Esophagus muscularis mucosa (tissue), 4 donors: ENCODE results near the gene TUBGCP2. TPM values are rescaled to one million over a fixed set of nuclear protein-coding genes. Genes with fewer than 3 reads are reported as not detected.

Source experiments
- DNase-seq: peaks from one replicate; pipeline ENCODE4 v3.0.0-alpha.2; 2017; ENCODE audit errors: extremely low spot score
- H3K27ac ChIP-seq, 4 donors: fragments of 200-600 bp; sonication (generic); replicated peaks in 1 of 4; 1 replicate in 3 of 4; 2 replicates in 1 of 4; pipeline ENCODE4 v1.5.1; 2016 to 2019; ENCODE audit warnings: mild to moderate bottlenecking in 1 of 4
- H3K27me3 ChIP-seq, 4 donors: fragments of 200-600 bp; sonication (generic); one replicate each; pipeline versions ENCODE4 v1.5.1 to v1.6.0; 2016 to 2019
- H3K36me3 ChIP-seq, 4 donors: fragments of 200-600 bp; sonication (generic); one replicate each; pipeline ENCODE4 v1.5.1; 2016 to 2019
- H3K4me1 ChIP-seq, 4 donors: fragments of 200-600 bp; sonication (generic); one replicate each; pipeline ENCODE4 v1.5.1; 2016 to 2019
- H3K4me3 ChIP-seq, 4 donors: fragments of 200-600 bp; sonication (generic); 1 replicate in 2 of 4; 2 replicates in 2 of 4; pipeline ENCODE4 v1.5.1; 2016 to 2019; ENCODE audit warnings: mild to moderate bottlenecking in 4 of 4, moderate library complexity in 1 of 4
- H3K9me3 ChIP-seq, 4 donors: fragments of 200-600 bp; sonication (generic); 1 replicate in 3 of 4; 2 replicates in 1 of 4; pipeline ENCODE4 v1.5.1; 2016 to 2019
- CTCF ChIP-seq, 3 experiments: fragments of 200-600 bp in 2 of 3; fragments of 450-650 bp in 1 of 3; sonication (generic) in 2 of 3; IDR thresholded peaks; one replicate each; pipeline ENCODE4 v1.5.1; 2017 to 2019; ENCODE audit warnings: antibody characterized with exemption in 3 of 3, mild to moderate bottlenecking in 2 of 3, moderate library complexity in 1 of 3
- EP300 ChIP-seq: sonication (generic); formaldehyde crosslinking; IDR thresholded peaks from one replicate; pipeline ENCODE4 v1.6.1; 2017; ENCODE audit warnings: antibody characterized with exemption
- POLR2A ChIP-seq: fragments of 450-650 bp; IDR thresholded peaks from one replicate; pipeline ENCODE4 v1.6.1; 2017; ENCODE audit warnings: antibody characterized with exemption, moderate library complexity, mild to moderate bottlenecking, low read depth
- POLR2AphosphoS5 ChIP-seq, 2 donors: sonication (generic); formaldehyde crosslinking; IDR thresholded peaks; one replicate each; pipeline ENCODE4 v1.6.1; 2017; ENCODE audit warnings: antibody characterized with exemption in 2 of 2
- WGBS: methylation state at CpG from one replicate; pipeline ENCODE4 v1.1.5; 2018; 5-methylcytosine and 5-hydroxymethylcytosine counted together
- intact Hi-C: fragments of 100-400 bp; cut with DNase I; formaldehyde crosslinking; loops from one replicate; pipeline ENCODE4 v1.15.1; 2023
- total RNA-seq, 4 donors: library from RNA; depleted of rRNA; stranded (reverse); fragments of >200 nt; gene quantifications; one replicate each; pipeline versions ENCODE4 v1.1.0 to v1.2.1, GENCODE V29; 2016

TUBGCP2 gene
- total RNA-seq, 4 donors from 2014 or later = 30.2 to 54.4 (median 39.0) TPM

- Histone ChIP-seq H3K27ac (no peak overlapping the region), H3K4me3 (no peak overlapping the region), H3K27me3 (peaks cover 0 to under 1% (median 0%) of the 10 kb centered on the region in 4 donors), H3K36me3 (peaks cover 69 to 98% (median 94%) of the 10 kb centered on the region in 4 donors), H3K4me1 (peaks cover 0 to 4% (median 0%) of the 10 kb centered on the region in 4 donors), H3K9me3 (no peaks in the 10 kb centered on the region)
- intact Hi-C loops = no loop called here
- WGBS = 95% methylated on average over 20 of the region's 24 CpGs
- no peak for TF ChIP-seq POLR2A
- no peak for TF ChIP-seq CTCF (IDR thresholded peaks at IDR 0.05)
- TF ChIP-seq POLR2AphosphoS5 (IDR thresholded peaks at IDR 0.05) = no peak
- TF ChIP-seq EP300 = no peak
- DNase-seq = no peak
These were observed 25.8 kb downstream of the TUBGCP2 start for GRCh38 chr10:133282846-133283390.

GRCh38 chr10:133281628-133282372, 26.9 kb downstream of the TUBGCP2 start:
- 92% methylated on average over 34 of the region's 38 CpGs for WGBS

GRCh38 chr10:133281084-133281483, 27.6 kb downstream of the TUBGCP2 start:
- intact Hi-C loops = no loop called here
- peaks cover 6 to 22% (median 16%) of the 10 kb centered on the region in 4 donors for H3K4me1 ChIP-seq
- H3K4me3 ChIP-seq = no peak overlapping the region
- no peak overlapping the region for H3K27ac ChIP-seq
- WGBS = 97% methylated on average over 13 of the region's 15 CpGs
- peaks cover 56 to 80% (median 76%) of the 10 kb centered on the region in 4 donors for H3K36me3 ChIP-seq
- no peak for DNase-seq
- H3K27me3 ChIP-seq = peaks cover 0 to 18% (median 9%) of the 10 kb centered on the region in 4 donors
- TF ChIP-seq EP300 (no peak), POLR2AphosphoS5 (IDR thresholded peaks at IDR 0.05) (no peak), CTCF (IDR thresholded peaks at IDR 0.05) (no peak), POLR2A (no peak)
- no peaks in the 10 kb centered on the region for H3K9me3 ChIP-seq

More at GRCh38 chr10:133281628-133282372, 26.9 kb downstream of the TUBGCP2 start:
- DNase-seq = no peak
- no peak for TF ChIP-seq EP300
- no peak for TF ChIP-seq POLR2A
- no peak for TF ChIP-seq POLR2AphosphoS5 (IDR thresholded peaks at IDR 0.05)
- TF ChIP-seq CTCF (IDR thresholded peaks at IDR 0.05) = no peak
- peaks cover 63 to 87% (median 83%) of the 10 kb centered on the region in 4 donors for H3K36me3 ChIP-seq
- peaks cover 0 to 11% (median 3%) of the 10 kb centered on the region in 4 donors for H3K27me3 ChIP-seq
- intact Hi-C loops = no loop called here
- H3K4me1 ChIP-seq = peaks cover 0 to 15% (median 10%) of the 10 kb centered on the region in 4 donors
- H3K9me3 ChIP-seq = no peaks in the 10 kb centered on the region
- no peak overlapping the region for H3K27ac ChIP-seq
- no peak overlapping the region for H3K4me3 ChIP-seq

- intact Hi-C loops = no loop called here
- Histone ChIP-seq H3K9me3 (no peaks in the 10 kb centered on the region), H3K27ac (no peak overlapping the region), H3K4me3 (no peak overlapping the region), H3K27me3 (peaks cover 0 to 24% (median 10%) of the 10 kb centered on the region in 4 donors), H3K36me3 (peaks cover 50 to 74% (median 71%) of the 10 kb centered on the region in 4 donors), H3K4me1 (peaks cover 6 to 23% (median 18%) of the 10 kb centered on the region in 4 donors)
- DNase-seq = no peak
- WGBS = 90% methylated on average over 9 of the region's 10 CpGs
- TF ChIP-seq EP300 (no peak), CTCF (IDR thresholded peaks at IDR 0.05) (no peak)
These were observed 28.1 kb downstream of the TUBGCP2 start for GRCh38 chr10:133280391-133281059.
